ENCODE results near the gene NOL8.

Gene NOL8

GRCh38 chr9:92328225-92328624, 3.1 kb upstream of the NOL8 start:
- TF ChIP-seq CTCF (IDR thresholded peaks at IDR 0.05; ENCODE audit: low read depth, low read length) = no peak
- no peak overlapping the region for H3K4me3 ChIP-seq (ENCODE audit: low read depth, low read length)

GRCh38 chr9:92327283-92327850, 2.2 kb upstream of the NOL8 start:
- no peak for TF ChIP-seq CTCF (IDR thresholded peaks at IDR 0.05; ENCODE audit: low read depth, low read length)
- no peak overlapping the region for H3K4me3 ChIP-seq (ENCODE audit: low read depth, low read length)

GRCh38 chr9:92325991-92326500, 896 bp upstream of the NOL8 start:
- H3K4me3 ChIP-seq (ENCODE audit: low read depth, low read length) = peak overlapping the region; percentile 94
- TF ChIP-seq CTCF (IDR thresholded peaks at IDR 0.05; ENCODE audit: low read depth, low read length) = no peak

- peak overlapping the region; percentile 94 for H3K4me3 ChIP-seq (ENCODE audit: low read depth, low read length)
- no peak for TF ChIP-seq CTCF (IDR thresholded peaks at IDR 0.05; ENCODE audit: low read depth, low read length)
Observed at GRCh38 chr9:92324889-92325268, 271 bp downstream of the NOL8 start.

- H3K4me3 ChIP-seq (ENCODE audit: low read depth, low read length) = peak overlapping the region; percentile 94
- no peak for TF ChIP-seq CTCF (IDR thresholded peaks at IDR 0.05; ENCODE audit: low read depth, low read length)
Observed at GRCh38 chr9:92324431-92324830, 719 bp downstream of the NOL8 start.

GRCh38 chr9:92315456-92315855, 9.7 kb downstream of the NOL8 start:
- TF ChIP-seq CTCF (IDR thresholded peaks at IDR 0.05; ENCODE audit: low read depth, low read length) = no peak
- no peak overlapping the region for H3K4me3 ChIP-seq (ENCODE audit: low read depth, low read length)

- TF ChIP-seq CTCF (IDR thresholded peaks at IDR 0.05; ENCODE audit: low read depth, low read length) = no peak
- H3K4me3 ChIP-seq (ENCODE audit: low read depth, low read length) = no peak overlapping the region
Observed at GRCh38 chr9:92313624-92314012, 11.5 kb downstream of the NOL8 start.
